GM12878 (cell line): ENCODE results near the gene CCDC43. TPM values are rescaled to one million over a fixed set of nuclear protein-coding genes. Genes with fewer than 3 reads are reported as not detected.

Source experiments
- ATAC-seq: fragments of 200-7000 bp; cut with Tn5 transposase; 3 replicates; pipeline ENCODE4 v1.9.1; 2020; ENCODE audit warnings: mild to moderate bottlenecking, moderate library complexity
- BruUV-seq: library from RNA; stranded (reverse); fragments of 400-500 nt; replicated peaks from 2 replicates; lab custom pipeline; 2021; lab: Mats Ljungman, UMichigan
- CTCF ChIA-PET: fragments of 300-600 bp; sonication (Branson Sonifier 250); formaldehyde crosslinking; extraction: SDS; loops from one replicate; lab custom pipeline; 2021; ENCODE audit warnings: inconsistent platforms; lab: Yijun Ruan, JAX
- POLR2A ChIA-PET: fragments of 350-600 bp; formaldehyde crosslinking; extraction: SDS; loops from one replicate; lab custom pipeline; 2021; ENCODE audit warnings: inconsistent platforms; lab: Charles Lee
- RAD21 ChIA-PET: fragments of 300-600 bp; sonication (Branson Sonifier 250); formaldehyde crosslinking; loops from one replicate; lab custom pipeline; 2023; ENCODE audit warnings: antibody characterized with exemption; ENCODE audit not compliant: unreplicated experiment; lab: Charles Lee
- SMC1A ChIA-PET: fragments of 300-600 bp; sonication (Branson Sonifier 250); formaldehyde crosslinking; loops from one replicate; lab custom pipeline; 2023; ENCODE audit not compliant: unreplicated experiment, uncharacterized antibody; lab: Charles Lee
- DNase-seq: peaks from one replicate; pipeline ENCODE4 v3.0.0-alpha.2; 2011; ENCODE audit warnings: low read depth, low spot score
- FAIRE-seq: peaks from 3 replicates; lab custom pipeline; 2011; peaks lifted over from hg19 to GRCh38; lab: Jason Lieb, UNC
- H2AFZ ChIP-seq: 2 replicates; pipeline ENCODE4 v1.6.0; 2011; ENCODE audit warnings: low read depth, low read length, control low read depth; ENCODE audit not compliant: control insufficient read depth
- H3K27ac ChIP-seq: 2 replicates; pipeline ENCODE4 v1.5.1; 2011; ENCODE audit warnings: control low read depth; ENCODE audit not compliant: control insufficient read depth, insufficient read depth
- H3K27me3 ChIP-seq, 2 experiments: replicated peaks in 1 of 2; 2 replicates each; pipeline versions ENCODE4 v1.6.0 to v1.6.1; 2011; ENCODE audit warnings: low read length in 1 of 2; ENCODE audit not compliant: control insufficient read depth in 2 of 2, insufficient read depth in 2 of 2
- H3K36me3 ChIP-seq, 2 experiments: 2 replicates each; pipeline ENCODE4 v1.5.1; 2011; ENCODE audit warnings: low read length in 1 of 2; ENCODE audit not compliant: control insufficient read depth in 2 of 2, insufficient read depth in 2 of 2
- H3K4me1 ChIP-seq: 2 replicates; pipeline ENCODE4 v1.6.1; 2011; ENCODE audit warnings: mild to moderate bottlenecking, low read length, moderate library complexity, mixed read lengths; ENCODE audit not compliant: control insufficient read depth, insufficient read depth
- H3K4me2 ChIP-seq: 2 replicates; pipeline ENCODE4 v1.6.0; 2011; ENCODE audit warnings: control low read depth; ENCODE audit not compliant: control insufficient read depth, insufficient read depth
- H3K4me3 ChIP-seq: fragments of 200-600 bp; sonication (generic); 2 replicates; pipeline ENCODE4 v1.5.1; 2016
- H3K79me2 ChIP-seq: 2 replicates; pipeline ENCODE4 v1.6.0; 2011; ENCODE audit warnings: low read length; ENCODE audit not compliant: control insufficient read depth, insufficient read depth
- H3K9ac ChIP-seq: 2 replicates; pipeline ENCODE4 v1.8.0; 2011; ENCODE audit warnings: low read length, control low read depth, mixed read lengths; ENCODE audit not compliant: control insufficient read depth, insufficient read depth
- H3K9me3 ChIP-seq: replicated peaks from 3 replicates; pipeline ENCODE4 v1.5.1; 2011; ENCODE audit warnings: mild to moderate bottlenecking, low read length; ENCODE audit not compliant: control insufficient read depth, insufficient read depth
- H4K20me1 ChIP-seq: 2 replicates; pipeline ENCODE4 v1.6.0; 2011; ENCODE audit not compliant: control insufficient read depth, insufficient read depth
- BACH1 ChIP-seq: fragments of 450-650 bp; IDR thresholded peaks from 2 replicates; pipeline ENCODE4 v1.6.1; 2017; ENCODE audit warnings: mild to moderate bottlenecking, borderline replicate concordance
- CEBPZ ChIP-seq: fragments of 150-350 bp; IDR thresholded peaks from 2 replicates; pipeline ENCODE4 v1.6.1; 2016; ENCODE audit warnings: low read depth, low read length
- E2F4 ChIP-seq: IDR thresholded peaks from 2 replicates; pipeline ENCODE4 v1.6.1; 2012; ENCODE audit warnings: low read depth, low read length, improper control_type of control experiment
- E2F8 ChIP-seq: fragments of 450-650 bp; IDR thresholded peaks from 2 replicates; pipeline ENCODE4 v1.6.1; 2018; ENCODE audit warnings: mild to moderate bottlenecking, low read depth, moderate library complexity; ENCODE audit not compliant: partially characterized antibody
- EP300 ChIP-seq, 2 experiments: fragments of 150-350 bp in 1 of 2; IDR thresholded peaks; 2 replicates each; pipeline ENCODE4 v1.6.1; 2011 to 2012; ENCODE audit warnings: low read depth in 2 of 2, low read length in 2 of 2, borderline replicate concordance in 1 of 2, improper control_type of control experiment in 1 of 2, inconsistent platforms in 1 of 2; ENCODE audit not compliant: control insufficient read depth in 1 of 2
- FOS ChIP-seq: IDR thresholded peaks from 3 replicates; pipeline ENCODE4 v1.6.1; 2011; ENCODE audit warnings: borderline replicate concordance; ENCODE audit not compliant: insufficient read length; ENCODE audit errors: extremely low read depth
- PML ChIP-seq: IDR thresholded peaks from 2 replicates; pipeline ENCODE4 v1.6.1; 2012; ENCODE audit warnings: low read length, inconsistent platforms
- TCF12 ChIP-seq: IDR thresholded peaks from 2 replicates; pipeline ENCODE4 v1.6.1; 2011; ENCODE audit warnings: low read depth, mild to moderate bottlenecking, low read length
- ZNF24 ChIP-seq: fragments of 450-650 bp; IDR thresholded peaks from 2 replicates; pipeline ENCODE4 v1.6.1; 2017; ENCODE audit warnings: antibody characterized with exemption, mild to moderate bottlenecking
- WGBS: methylation state at CpG from one replicate; pipeline ENCODE4 v1.1.6; 2016; ENCODE audit warnings: low lambda C conversion rate; ENCODE audit not compliant: insufficient replicate concordance, insufficient coverage; ENCODE audit errors: missing lambda C conversion rate; 5-methylcytosine and 5-hydroxymethylcytosine counted together
- in situ Hi-C: fragments of 300-500 bp; cut with MboI; formaldehyde crosslinking; loops from 9 replicates; pipeline ENCODE4 v1.14.3; 2018; ENCODE audit warnings: mixed read lengths
- intact Hi-C: fragments of 100-400 bp; cut with micrococcal nuclease; formaldehyde crosslinking; loops from one replicate; pipeline ENCODE4 v1.14.2; 2022; ENCODE audit not compliant: unreplicated experiment
- polyA plus RNA-seq, 11 experiments: library from polyadenylated mRNA; depleted of rRNA in 4 of 11; unstranded in 6 of 11; stranded (reverse) in 5 of 11; fragments of >200 nt; fragmentation: Nextera tagmentation in 4 of 11; fragmentation: Illumina TruSeq in 1 of 11; extraction: Ambion mirVana in 4 of 11; extraction: Trizol in 1 of 11; gene quantifications; 1 replicate in 1 of 11; 2 replicates in 10 of 11; pipeline versions ENCODE4 v1.2.1 to v1.2.3, GENCODE V29; 2011 to 2016; ENCODE audit warnings: inconsistent platforms in 2 of 11, missing spikeins in 2 of 11, low read depth in 1 of 11
- total RNA-seq, 4 experiments: library from RNA; depleted of rRNA in 3 of 4; stranded (reverse); fragments of >200 nt in 3 of 4; fragmentation: Illumina TruSeq in 1 of 4; extraction: Trizol in 1 of 4; gene quantifications; 2 replicates each; pipeline versions ENCODE4 v1.2.1 to v1.2.3, GENCODE V29; 2013 to 2021
- TF ChIP-seq, protein P1 (sequence below): fragments of 450-650 bp; formaldehyde crosslinking; IDR thresholded peaks from 2 replicates; pipeline ENCODE4 v1.4.0; 2020; ENCODE audit warnings: mild to moderate bottlenecking, moderate library complexity
- TF ChIP-seq, protein P2 (sequence below): fragments of 450-650 bp; IDR thresholded peaks from 2 replicates; pipeline ENCODE4 v1.6.1; 2017; ENCODE audit warnings: borderline replicate concordance

The CCDC43 gene
- total and polyA plus RNA-seq, 10 of the 15 experiments (the other 5 are each of a cell fraction or from before 2014, with no cell fraction given) = 10.8 to 42.3 (median 24.1) TPM

GRCh38 chr17:44666006-44666405 lies 23.6 kb downstream of the CCDC43 start:
- Histone ChIP-seq H3K27ac (no peak overlapping the region), H2AFZ (no peak overlapping the region), H3K9ac (no peak overlapping the region), H3K36me3 (no peaks in the 10 kb centered on the region), H3K4me3 (no peak overlapping the region), H3K79me2 (no peaks in the 10 kb centered on the region), H4K20me1 (no peaks in the 10 kb centered on the region), H3K4me2 (no peak overlapping the region), H3K4me1 (no peaks in the 10 kb centered on the region), H3K27me3 (no peaks in the 10 kb centered on the region; a peak in 1 of 4 replicates), H3K9me3 (no peaks in the 10 kb centered on the region)
- ChIA-PET RAD21 (no interaction called here), POLR2A (no interaction called here), SMC1A (interaction anchor here (1.2 kb wide), 1 partner anchor 133 kb away, joined by 4 read pairs; no protein-coding TSS in a partner anchor), CTCF (no interaction called here)
- no peak for FAIRE-seq
- WGBS = 87% methylated on average over 1 of the region's 1 CpG
- BruUV-seq = no TSS peak
- DNase-seq = no peak
- in situ Hi-C loops (no loop called here), intact Hi-C loops (no loop called here)
- ATAC-seq = no peak
- TF ChIP-seq TCF12 (no peak), BACH1 (no peak), E2F8 (no peak), EP300 (IDR thresholded peaks at IDR 0.05; ENCODE audit: borderline replicate concordance in 1 of 2, control insufficient read depth in 1 of 2, low read depth in 2 of 2, low read length in 2 of 2) (no peak), FOS (no peak), CEBPZ (no peak), PML (no peak), ZNF24 (no peak), E2F4 (no peak)
- TF ChIP-seq, protein P1, sequence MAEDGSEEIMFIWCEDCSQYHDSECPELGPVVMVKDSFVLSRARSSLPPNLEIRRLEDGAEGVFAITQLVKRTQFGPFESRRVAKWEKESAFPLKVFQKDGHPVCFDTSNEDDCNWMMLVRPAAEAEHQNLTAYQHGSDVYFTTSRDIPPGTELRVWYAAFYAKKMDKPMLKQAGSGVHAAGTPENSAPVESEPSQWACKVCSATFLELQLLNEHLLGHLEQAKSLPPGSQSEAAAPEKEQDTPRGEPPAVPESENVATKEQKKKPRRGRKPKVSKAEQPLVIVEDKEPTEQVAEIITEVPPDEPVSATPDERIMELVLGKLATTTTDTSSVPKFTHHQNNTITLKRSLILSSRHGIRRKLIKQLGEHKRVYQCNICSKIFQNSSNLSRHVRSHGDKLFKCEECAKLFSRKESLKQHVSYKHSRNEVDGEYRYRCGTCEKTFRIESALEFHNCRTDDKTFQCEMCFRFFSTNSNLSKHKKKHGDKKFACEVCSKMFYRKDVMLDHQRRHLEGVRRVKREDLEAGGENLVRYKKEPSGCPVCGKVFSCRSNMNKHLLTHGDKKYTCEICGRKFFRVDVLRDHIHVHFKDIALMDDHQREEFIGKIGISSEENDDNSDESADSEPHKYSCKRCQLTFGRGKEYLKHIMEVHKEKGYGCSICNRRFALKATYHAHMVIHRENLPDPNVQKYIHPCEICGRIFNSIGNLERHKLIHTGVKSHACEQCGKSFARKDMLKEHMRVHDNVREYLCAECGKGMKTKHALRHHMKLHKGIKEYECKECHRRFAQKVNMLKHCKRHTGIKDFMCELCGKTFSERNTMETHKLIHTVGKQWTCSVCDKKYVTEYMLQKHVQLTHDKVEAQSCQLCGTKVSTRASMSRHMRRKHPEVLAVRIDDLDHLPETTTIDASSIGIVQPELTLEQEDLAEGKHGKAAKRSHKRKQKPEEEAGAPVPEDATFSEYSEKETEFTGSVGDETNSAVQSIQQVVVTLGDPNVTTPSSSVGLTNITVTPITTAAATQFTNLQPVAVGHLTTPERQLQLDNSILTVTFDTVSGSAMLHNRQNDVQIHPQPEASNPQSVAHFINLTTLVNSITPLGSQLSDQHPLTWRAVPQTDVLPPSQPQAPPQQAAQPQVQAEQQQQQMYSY (CRISPR knock-in tag) = no peak
- TF ChIP-seq, protein P2, sequence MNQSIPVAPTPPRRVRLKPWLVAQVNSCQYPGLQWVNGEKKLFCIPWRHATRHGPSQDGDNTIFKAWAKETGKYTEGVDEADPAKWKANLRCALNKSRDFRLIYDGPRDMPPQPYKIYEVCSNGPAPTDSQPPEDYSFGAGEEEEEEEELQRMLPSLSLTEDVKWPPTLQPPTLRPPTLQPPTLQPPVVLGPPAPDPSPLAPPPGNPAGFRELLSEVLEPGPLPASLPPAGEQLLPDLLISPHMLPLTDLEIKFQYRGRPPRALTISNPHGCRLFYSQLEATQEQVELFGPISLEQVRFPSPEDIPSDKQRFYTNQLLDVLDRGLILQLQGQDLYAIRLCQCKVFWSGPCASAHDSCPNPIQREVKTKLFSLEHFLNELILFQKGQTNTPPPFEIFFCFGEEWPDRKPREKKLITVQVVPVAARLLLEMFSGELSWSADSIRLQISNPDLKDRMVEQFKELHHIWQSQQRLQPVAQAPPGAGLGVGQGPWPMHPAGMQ = no peak
